Activated naive CD8-positive, alpha-beta T cell (primary cell): Measurements from ENCODE around the gene OR1Q1.
A peak's percentile ranks its signal among the peaks of the same experiment; 100 is the strongest.
"Not testable (repeated sequence)": the region's sequence is repeated elsewhere in the genome, so short reads cannot be mapped to it uniquely, and the experiment has no call there.

Source experiments
- H3K27ac Mint-ChIP-seq: one replicate; pipeline ENCODE4 v1.8.0; 2021; ENCODE audit warnings: mixed read lengths
- H3K27me3 Mint-ChIP-seq: one replicate; pipeline ENCODE4 v1.8.0; 2021; ENCODE audit warnings: mixed read lengths
- H3K36me3 Mint-ChIP-seq: one replicate; pipeline ENCODE4 v1.8.0; 2021; ENCODE audit warnings: mixed read lengths
- H3K4me1 Mint-ChIP-seq: one replicate; pipeline ENCODE4 v1.8.0; 2021; ENCODE audit warnings: low read depth, mixed read lengths
- H3K4me3 Mint-ChIP-seq: one replicate; pipeline ENCODE4 v1.8.0; 2021; ENCODE audit warnings: mild to moderate bottlenecking, mixed read lengths
- H3K9me3 Mint-ChIP-seq: one replicate; pipeline ENCODE4 v1.8.0; 2021; ENCODE audit warnings: low read depth, mixed read lengths

OR1Q1 gene, protein sequence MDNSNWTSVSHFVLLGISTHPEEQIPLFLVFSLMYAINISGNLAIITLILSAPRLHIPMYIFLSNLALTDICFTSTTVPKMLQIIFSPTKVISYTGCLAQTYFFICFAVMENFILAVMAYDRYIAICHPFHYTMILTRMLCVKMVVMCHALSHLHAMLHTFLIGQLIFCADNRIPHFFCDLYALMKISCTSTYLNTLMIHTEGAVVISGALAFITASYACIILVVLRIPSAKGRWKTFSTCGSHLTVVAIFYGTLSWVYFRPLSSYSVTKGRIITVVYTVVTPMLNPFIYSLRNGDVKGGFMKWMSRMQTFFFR

DNA sequence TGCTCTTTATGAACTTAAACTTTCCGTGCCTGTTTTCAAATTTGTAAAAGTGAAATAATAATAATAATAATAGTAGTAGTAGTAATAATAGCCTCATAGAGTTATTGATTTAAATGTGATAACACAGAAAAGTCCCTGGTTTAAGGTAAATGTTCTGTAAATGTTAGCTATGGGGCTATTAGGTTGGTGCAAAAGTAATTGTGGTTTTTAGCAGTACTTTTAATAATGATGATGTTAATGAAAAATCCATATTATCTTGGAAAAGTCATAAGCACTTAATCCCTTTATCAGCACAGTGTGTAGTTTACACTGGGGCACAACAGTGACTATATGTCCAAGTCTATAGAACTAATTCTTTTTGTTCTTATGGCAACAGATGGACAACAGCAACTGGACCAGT lies at the start of gene OR1Q1:
TSS of gene OR1Q1 (plus strand) at position 377 of the 400 bp plus-strand sequence. CDS start at position 377, 0 bp downstream.
- no peaks in the 10 kb centered on the region for H3K9me3 Mint-ChIP-seq
- no peaks in the 10 kb centered on the region for H3K36me3 Mint-ChIP-seq
- peaks cover 1% of the 10 kb centered on the region for H3K27me3 Mint-ChIP-seq
- H3K4me1 Mint-ChIP-seq: no peaks in the 10 kb centered on the region
- no peak within 1 kb of the TSS for H3K4me3 Mint-ChIP-seq
- no peak within 1 kb of the TSS for H3K27ac Mint-ChIP-seq

DNA sequence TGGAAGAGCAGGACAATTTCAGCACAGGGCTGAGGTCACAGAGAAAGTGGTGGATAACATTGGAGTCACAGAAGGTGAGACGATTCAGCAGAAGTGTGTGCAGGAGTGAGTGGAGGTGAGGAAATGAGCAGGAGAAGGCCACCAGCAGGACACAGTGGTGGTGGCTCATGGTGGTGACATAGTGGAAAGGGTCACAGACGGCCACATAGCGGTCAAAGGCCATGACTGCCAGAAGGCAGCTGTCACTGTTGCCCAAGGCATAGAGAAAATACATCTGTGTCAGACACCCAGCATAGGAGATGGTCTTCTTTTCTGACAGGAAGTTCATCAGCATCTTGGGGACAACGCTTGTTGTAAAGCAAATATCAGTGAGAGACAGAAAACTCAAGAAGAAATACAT lies 46.6 kb upstream of the OR1Q1 start:
- peaks cover 19% of the 10 kb centered on the region for H3K4me1 Mint-ChIP-seq
- no peak overlapping the region for H3K4me3 Mint-ChIP-seq
- no peaks in the 10 kb centered on the region for H3K9me3 Mint-ChIP-seq
- peaks cover 2% of the 10 kb centered on the region for H3K27me3 Mint-ChIP-seq
- H3K27ac Mint-ChIP-seq: no peak overlapping the region
- H3K36me3 Mint-ChIP-seq: peaks cover 2% of the 10 kb centered on the region

DNA sequence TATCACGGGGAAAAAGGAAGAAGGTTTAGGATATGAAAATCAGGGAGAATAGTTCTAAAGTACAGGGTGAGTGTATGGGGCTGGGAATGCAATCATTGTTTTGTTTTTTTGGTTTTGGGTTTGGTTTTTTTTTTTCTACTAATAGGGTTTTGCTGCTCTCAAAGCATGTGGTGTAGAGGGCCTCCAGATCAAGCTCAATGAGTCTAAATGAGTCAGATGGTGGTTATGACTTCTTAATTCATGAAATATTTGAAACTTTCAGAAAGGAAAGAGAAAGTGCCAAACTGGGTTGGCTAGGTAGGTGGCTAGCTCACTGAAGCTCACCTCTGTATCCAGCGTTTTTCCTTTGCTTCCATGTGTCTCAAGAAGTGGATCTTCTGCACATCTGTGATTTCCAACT lies 42.1 kb upstream of the OR1Q1 start:
- Mint-ChIP-seq H3K4me3 (peak overlapping the region; percentile 25), H3K27ac (no peak overlapping the region), H3K4me1 (peaks cover 13% of the 10 kb centered on the region), H3K27me3 (no peaks in the 10 kb centered on the region), H3K36me3 (peaks cover 2% of the 10 kb centered on the region), H3K9me3 (no peaks in the 10 kb centered on the region)

DNA sequence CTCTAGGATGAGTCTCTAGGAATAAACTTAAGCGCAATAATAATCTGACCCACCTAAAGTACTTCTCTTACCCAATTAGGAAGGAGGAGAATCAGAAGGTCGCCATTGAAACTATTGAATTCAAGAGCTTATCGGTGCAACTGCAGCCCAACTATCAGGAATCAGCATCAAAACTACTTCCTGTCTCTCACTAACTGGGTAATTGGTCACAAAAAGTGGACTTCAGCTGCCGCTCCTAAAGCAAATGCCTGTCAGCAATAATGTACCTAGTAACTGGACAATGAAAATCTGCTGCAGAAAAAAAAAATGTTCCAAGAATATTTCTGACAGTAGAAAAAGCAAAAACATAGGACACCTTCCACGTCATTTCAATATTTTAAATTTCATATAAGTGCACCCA lies 34.7 kb upstream of the OR1Q1 start:
- Mint-ChIP-seq H3K9me3 (no peaks in the 10 kb centered on the region), H3K27ac (no peak overlapping the region), H3K36me3 (peaks cover 2% of the 10 kb centered on the region), H3K4me3 (no peak overlapping the region), H3K27me3 (no peaks in the 10 kb centered on the region), H3K4me1 (no peaks in the 10 kb centered on the region)

DNA sequence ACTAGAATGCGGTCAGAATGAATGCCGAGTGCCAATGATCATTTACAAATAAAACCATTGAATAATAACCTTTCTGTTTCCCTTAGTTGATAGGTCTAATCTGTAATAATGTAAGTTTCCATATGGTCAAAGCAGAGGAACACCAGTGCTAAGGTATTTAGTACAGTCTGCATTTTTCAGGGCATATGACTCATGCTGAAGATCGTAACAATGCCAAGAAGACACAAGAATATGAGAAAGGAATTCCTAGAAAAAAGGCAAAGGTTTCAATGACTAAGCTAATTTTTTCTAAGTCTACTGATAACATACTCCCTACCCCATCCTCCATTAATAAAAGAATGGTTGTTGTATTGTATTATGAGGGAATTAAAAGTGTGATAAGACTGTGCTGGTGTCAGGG lies 34.2 kb upstream of the OR1Q1 start:
- no peaks in the 10 kb centered on the region for H3K4me1 Mint-ChIP-seq

DNA sequence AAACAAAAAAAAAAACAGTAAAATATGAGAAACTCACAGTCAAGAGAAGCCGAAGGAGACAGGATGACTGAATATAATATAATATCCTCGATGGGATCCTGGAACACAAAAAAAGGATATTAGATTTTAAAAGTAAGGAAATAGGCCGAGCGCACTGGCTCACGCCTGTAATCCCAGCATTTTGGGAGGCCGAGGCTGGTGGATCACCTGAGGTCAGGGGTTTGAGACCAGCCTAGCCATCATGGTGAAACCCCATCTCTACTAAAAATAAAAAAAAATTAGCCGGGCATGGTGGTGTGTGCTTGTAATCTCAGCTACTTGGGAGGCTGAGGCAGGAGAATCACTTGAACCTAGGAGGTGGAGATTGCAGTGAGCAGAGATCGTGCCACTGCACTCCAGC lies 31.3 kb upstream of the OR1Q1 start, which contains the start of gene OR1L8:
TSS of gene OR1L8 (minus strand) at position 101 of the 400 bp plus-strand sequence. CDS start 14,907 bp downstream, outside the sequence.
- H3K4me3 Mint-ChIP-seq, H3K36me3 Mint-ChIP-seq, H3K27ac Mint-ChIP-seq, H3K9me3 Mint-ChIP-seq, H3K4me1 Mint-ChIP-seq, H3K27me3 Mint-ChIP-seq: not testable (repeated sequence)

More for the DNA sequence above, 34.2 kb upstream of the OR1Q1 start:
- H3K27ac Mint-ChIP-seq: no peak overlapping the region
- no peaks in the 10 kb centered on the region for H3K27me3 Mint-ChIP-seq
- no peak overlapping the region for H3K4me3 Mint-ChIP-seq
- H3K9me3 Mint-ChIP-seq: no peaks in the 10 kb centered on the region
- peaks cover 2% of the 10 kb centered on the region for H3K36me3 Mint-ChIP-seq

DNA sequence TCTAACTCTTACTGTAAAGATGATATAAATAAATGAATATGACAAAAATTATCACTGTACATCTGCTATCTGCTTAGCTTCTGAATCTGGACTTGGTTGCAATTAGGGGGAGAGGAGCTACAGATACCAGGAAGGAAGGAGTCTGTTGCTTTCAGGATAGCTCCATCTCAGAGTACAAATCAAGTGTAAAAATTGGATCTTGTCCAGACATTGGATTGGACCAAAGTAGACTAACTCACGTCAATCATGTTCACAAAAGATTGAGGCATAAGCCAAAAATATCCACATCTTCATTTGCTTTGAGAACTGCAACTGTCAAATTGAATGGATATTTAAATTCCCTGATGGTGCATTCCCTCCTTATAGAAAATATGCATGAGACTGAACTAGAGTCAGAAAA lies 8.8 kb upstream of the OR1Q1 start:
- Mint-ChIP-seq H3K9me3 (peaks cover 1% of the 10 kb centered on the region), H3K36me3 (peaks cover 3% of the 10 kb centered on the region), H3K4me1 (no peaks in the 10 kb centered on the region), H3K27me3 (no peaks in the 10 kb centered on the region), H3K4me3 (no peak overlapping the region), H3K27ac (no peak overlapping the region)

DNA sequence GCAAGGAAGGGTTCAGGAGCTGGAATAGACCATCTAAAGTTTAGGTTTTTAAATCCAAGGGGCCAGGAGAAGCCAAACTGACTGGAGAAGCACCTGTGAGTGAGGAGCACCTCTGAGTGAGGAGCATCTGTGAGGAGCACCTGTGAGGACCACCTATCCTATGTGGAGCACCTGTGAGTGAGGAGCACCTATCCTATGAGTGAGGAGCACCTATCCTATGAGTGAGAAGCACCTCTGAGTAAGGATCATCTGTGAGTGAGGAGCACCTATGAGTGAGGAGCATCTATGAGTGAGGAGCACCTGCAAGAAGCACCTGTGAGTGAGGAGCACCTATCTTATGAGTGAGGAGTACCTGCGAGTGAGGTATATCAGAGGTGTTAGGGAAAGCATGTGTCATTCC lies 8.0 kb upstream of the OR1Q1 start:
- Mint-ChIP-seq H3K4me3 (no peak overlapping the region), H3K27me3 (peaks cover 1% of the 10 kb centered on the region), H3K4me1 (no peaks in the 10 kb centered on the region), H3K9me3 (no peaks in the 10 kb centered on the region), H3K36me3 (no peaks in the 10 kb centered on the region), H3K27ac (no peak overlapping the region)

DNA sequence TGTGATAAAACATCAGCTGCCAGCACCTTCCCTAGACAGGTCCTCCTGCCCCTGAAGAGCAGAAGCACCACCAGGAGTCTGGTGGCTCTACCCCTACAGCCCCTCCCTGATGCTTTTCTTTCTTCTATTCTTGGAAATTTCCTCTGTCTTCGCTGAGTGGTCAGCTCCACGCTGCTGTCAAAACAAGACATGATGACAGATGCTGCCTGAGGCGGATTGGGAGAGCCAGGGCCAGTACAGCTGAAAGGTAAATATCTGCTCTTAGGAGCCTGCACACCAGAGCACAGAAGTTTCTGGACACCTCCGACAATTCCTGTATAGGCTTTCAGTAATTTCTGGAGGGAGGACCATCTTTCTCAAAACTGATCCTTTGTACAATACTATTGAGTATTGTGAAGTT lies 4.7 kb upstream of the OR1Q1 start:
- Mint-ChIP-seq H3K9me3 (no peaks in the 10 kb centered on the region), H3K36me3 (no peaks in the 10 kb centered on the region), H3K27ac (no peak overlapping the region), H3K4me1 (no peaks in the 10 kb centered on the region), H3K4me3 (no peak overlapping the region), H3K27me3 (peaks cover 1% of the 10 kb centered on the region)

DNA sequence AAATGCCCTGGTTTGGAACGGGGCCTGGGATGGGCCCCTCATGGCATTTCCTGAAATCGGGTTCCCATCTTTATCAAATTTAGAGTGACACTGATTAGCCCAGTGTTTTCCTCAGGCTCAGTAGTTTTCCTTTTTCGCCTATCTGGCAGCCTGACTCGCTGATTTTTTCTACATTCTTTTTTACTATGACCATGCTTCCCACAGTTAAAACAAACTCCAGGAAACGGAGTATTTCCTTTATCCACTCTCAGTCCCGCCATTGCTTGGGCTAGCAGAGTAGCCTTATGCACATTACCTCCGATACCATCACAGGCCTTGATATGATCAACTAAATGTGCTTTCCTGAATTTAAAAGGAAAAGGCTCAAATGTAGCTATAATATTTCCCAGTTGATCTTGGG lies 5.5 kb downstream of the OR1Q1 start:
- Mint-ChIP-seq H3K27me3 (peaks cover 5% of the 10 kb centered on the region), H3K27ac (no peak overlapping the region), H3K4me3 (no peak overlapping the region), H3K4me1 (no peaks in the 10 kb centered on the region), H3K36me3 (no peaks in the 10 kb centered on the region), H3K9me3 (no peaks in the 10 kb centered on the region)

DNA sequence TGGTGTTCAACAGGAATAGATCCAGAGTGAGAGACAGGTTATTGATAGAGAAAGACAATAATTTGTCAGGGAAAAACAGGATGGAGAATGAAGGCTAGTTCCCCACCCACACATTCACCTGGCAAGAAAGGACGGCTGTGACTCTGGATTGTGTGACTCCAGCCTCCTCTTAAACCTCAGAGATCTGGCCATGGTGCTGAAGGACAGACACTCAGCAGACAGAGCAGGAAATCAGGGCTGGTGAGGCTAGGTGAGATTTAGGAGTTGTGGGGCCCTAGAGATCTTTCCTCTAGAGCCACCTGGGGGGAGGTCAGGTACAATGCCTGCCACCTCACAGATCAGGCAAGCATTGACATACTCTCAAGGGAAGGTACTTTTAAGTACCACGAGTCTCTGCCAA lies 27.7 kb downstream of the OR1Q1 start:
- Mint-ChIP-seq H3K27ac (no peak overlapping the region), H3K4me3 (no peak overlapping the region)

DNA sequence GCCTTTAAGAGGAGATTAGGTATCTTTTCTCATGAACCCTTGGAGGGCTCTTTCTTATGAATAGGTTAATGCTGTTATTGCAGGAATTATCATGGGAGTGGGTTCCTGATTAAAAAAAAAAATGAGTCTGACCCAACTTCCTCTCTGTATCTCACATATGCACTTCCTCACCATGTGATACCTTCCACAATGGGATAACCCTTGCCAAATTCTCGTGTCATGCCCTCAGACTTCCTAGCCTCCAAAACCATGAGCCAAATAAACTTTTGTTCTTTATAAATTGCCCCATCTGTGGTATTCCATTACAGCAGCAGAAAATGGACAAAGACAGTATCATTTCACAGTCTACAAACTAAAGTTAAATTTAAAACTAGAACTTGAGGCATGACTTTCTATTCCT lies 41.8 kb downstream of the OR1Q1 start:
- Mint-ChIP-seq H3K4me1 (no peaks in the 10 kb centered on the region), H3K36me3 (no peaks in the 10 kb centered on the region), H3K27me3 (peaks cover 6% of the 10 kb centered on the region), H3K27ac (no peak overlapping the region), H3K4me3 (no peak overlapping the region), H3K9me3 (no peaks in the 10 kb centered on the region)

More for the DNA sequence above, 27.7 kb downstream of the OR1Q1 start:
- Mint-ChIP-seq H3K4me1 (no peaks in the 10 kb centered on the region), H3K36me3 (peaks cover 12% of the 10 kb centered on the region), H3K27me3 (peaks cover 12% of the 10 kb centered on the region), H3K9me3 (peaks cover 29% of the 10 kb centered on the region)

DNA sequence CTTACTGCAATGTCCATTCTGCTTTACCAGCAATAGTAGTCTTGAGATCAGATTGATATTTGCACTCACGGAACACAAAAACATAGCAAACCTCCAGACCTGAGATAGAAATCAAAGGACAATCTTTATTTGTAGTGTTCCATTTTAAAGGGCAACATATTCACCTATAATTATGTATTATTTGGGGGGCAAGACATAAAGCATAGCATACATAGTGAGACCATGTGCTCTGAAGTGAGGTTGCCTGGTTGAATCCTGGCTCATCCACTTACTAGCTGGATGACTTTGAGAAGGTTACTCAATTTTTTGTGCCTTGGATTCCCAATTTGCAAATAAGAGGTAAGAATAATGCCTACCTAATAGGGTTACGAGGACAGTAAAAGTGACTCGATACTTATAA lies 43.0 kb downstream of the OR1Q1 start, which contains the start of gene OR1B1:
TSS of gene OR1B1 (minus strand) at position 101 of the 400 bp plus-strand sequence.
- H3K9me3 Mint-ChIP-seq: no peaks in the 10 kb centered on the region

DNA sequence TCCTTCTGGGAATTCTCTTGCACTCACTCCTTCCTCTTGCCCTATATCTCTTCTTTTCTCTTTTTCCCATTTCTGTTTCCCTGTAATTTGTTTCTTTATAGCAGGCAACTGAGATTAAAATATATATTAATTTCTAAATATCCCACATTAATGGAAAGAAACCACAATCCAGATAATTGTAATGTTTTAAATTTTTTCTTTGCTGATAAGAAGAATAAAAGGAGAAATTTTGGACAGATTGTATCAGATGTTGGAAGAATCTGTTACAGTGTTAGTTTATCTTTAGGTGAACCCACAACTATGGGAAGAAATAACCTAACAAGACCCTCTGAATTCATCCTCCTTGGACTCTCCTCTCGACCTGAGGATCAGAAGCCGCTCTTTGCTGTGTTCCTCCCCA lies 46.9 kb downstream of the OR1Q1 start, which contains the start of gene OR1L1:
TSS of gene OR1L1 (plus strand) at position 301 of the 400 bp plus-strand sequence. CDS start at position 301, 0 bp downstream.
- Mint-ChIP-seq H3K27ac (no peak within 1 kb of the TSS), H3K9me3 (peaks cover 4% of the 10 kb centered on the region), H3K4me3 (no peak within 1 kb of the TSS), H3K36me3 (no peaks in the 10 kb centered on the region), H3K27me3 (peaks cover 16% of the 10 kb centered on the region), H3K4me1 (no peaks in the 10 kb centered on the region)

More for the DNA sequence above, 43.0 kb downstream of the OR1Q1 start, which contains the start of gene OR1B1:
- Mint-ChIP-seq H3K27ac (no peak within 1 kb of the TSS), H3K27me3 (peaks cover 14% of the 10 kb centered on the region), H3K4me1 (no peaks in the 10 kb centered on the region), H3K4me3 (no peak within 1 kb of the TSS), H3K36me3 (no peaks in the 10 kb centered on the region)
